Kidney epithelial cell (primary cell): ENCODE data around the gene AMOT. TPM values are rescaled to one million over a fixed set of nuclear protein-coding genes. Genes with fewer than 3 reads are reported as not detected.

Source experiments
- DNase-seq: peaks from one replicate; pipeline ENCODE4 v3.0.0-alpha.2; 2010; ENCODE audit warnings: low read depth
- H3K27me3 ChIP-seq: 2 replicates; pipeline ENCODE4 v1.6.0; 2011; ENCODE audit warnings: low read length; ENCODE audit not compliant: control insufficient read depth, insufficient read depth
- H3K36me3 ChIP-seq: 2 replicates; pipeline ENCODE4 v1.5.1; 2011; ENCODE audit warnings: low read length; ENCODE audit not compliant: control insufficient read depth, insufficient read depth
- H3K4me3 ChIP-seq: 2 replicates; pipeline ENCODE4 v1.5.1; 2011; ENCODE audit warnings: low read depth, mild to moderate bottlenecking, control low read depth, low read length
- total RNA-seq: library from RNA; depleted of rRNA; stranded (reverse); fragments of >200 nt; gene quantifications from 2 replicates; pipeline ENCODE4 v1.2.3, GENCODE V29; 2015
- TF ChIP-seq, protein P1 (sequence below): IDR thresholded peaks from 2 replicates; pipeline ENCODE4 v1.5.1; 2011; ENCODE audit warnings: mild to moderate bottlenecking, moderate library complexity, low read length, control low read depth, inconsistent platforms; ENCODE audit not compliant: insufficient read depth, poor library complexity, severe bottlenecking

Gene AMOT
- total RNA-seq, 1 donor from 2014 or later: 36.5 TPM

DNA sequence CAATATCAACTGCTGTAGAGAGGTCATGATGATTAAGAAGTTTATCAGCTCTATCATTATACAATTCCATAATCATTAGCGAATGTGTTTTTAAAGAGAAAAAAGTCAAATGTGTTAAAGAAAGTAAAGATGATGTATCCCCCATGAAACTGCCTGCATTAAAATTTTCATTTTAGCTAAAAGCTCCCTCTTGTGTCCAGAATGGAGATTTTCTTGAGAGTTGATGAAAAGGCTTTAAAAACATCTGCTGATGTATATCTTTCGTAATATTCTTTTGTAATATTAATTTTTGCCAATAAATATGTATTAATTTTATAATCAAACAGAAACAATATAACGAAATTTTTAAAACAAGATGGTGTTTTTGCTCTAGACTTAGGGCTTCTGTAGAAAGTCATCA, 108.8 kb downstream of the AMOT start:
- Histone ChIP-seq H3K4me3 (no peak overlapping the region), H3K36me3 (no peaks in the 10 kb centered on the region), H3K27me3 (no peaks in the 10 kb centered on the region)
- no peak for DNase-seq
- TF ChIP-seq, protein P1, sequence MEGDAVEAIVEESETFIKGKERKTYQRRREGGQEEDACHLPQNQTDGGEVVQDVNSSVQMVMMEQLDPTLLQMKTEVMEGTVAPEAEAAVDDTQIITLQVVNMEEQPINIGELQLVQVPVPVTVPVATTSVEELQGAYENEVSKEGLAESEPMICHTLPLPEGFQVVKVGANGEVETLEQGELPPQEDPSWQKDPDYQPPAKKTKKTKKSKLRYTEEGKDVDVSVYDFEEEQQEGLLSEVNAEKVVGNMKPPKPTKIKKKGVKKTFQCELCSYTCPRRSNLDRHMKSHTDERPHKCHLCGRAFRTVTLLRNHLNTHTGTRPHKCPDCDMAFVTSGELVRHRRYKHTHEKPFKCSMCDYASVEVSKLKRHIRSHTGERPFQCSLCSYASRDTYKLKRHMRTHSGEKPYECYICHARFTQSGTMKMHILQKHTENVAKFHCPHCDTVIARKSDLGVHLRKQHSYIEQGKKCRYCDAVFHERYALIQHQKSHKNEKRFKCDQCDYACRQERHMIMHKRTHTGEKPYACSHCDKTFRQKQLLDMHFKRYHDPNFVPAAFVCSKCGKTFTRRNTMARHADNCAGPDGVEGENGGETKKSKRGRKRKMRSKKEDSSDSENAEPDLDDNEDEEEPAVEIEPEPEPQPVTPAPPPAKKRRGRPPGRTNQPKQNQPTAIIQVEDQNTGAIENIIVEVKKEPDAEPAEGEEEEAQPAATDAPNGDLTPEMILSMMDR: peak; percentile 30

Other genes with a start within 250 kb of the AMOT start
- not detected in 2 replicates for gene LHFPL1, start 160.9 kb downstream of the AMOT start, total RNA-seq